Kidney capillary endothelial cell (primary cell): ENCODE measurements around the gene ZFP90.
"Not testable (repeated sequence)": the region's sequence is repeated elsewhere in the genome, so short reads cannot be mapped to it uniquely, and the experiment has no call there.

Experiments used
- DNase-seq: peaks from one replicate; pipeline ENCODE4 v3.0.0-alpha.2; 2018; ENCODE audit warnings: low spot score

The ZFP90 gene

DNA sequence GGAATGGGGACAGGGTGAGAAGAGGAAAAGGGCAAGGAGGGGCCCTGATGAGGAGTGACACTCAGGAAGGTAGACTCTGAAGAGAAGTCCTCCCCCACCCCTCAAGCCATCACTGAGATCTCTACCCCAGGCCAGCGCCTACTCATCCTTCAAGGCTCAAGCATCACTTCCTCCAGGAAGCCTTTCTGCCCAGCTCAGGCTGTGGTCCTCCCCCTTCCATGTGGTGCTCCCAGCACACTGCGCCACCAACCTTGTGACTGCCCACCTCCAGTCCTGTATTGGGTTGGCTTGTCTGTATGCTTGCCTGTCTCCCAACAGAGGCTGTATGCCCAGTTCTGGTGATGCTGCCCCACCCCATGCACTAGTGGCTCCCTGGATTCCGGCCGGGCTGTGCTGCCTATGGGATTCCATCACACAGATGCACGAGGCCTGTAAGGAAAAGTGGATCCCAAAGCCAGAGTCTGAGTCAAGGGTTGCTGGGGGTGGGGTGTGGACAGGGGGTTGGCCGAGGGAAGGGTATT is 19.8 kb upstream of the ZFP90 start:
- no peak for DNase-seq

DNA sequence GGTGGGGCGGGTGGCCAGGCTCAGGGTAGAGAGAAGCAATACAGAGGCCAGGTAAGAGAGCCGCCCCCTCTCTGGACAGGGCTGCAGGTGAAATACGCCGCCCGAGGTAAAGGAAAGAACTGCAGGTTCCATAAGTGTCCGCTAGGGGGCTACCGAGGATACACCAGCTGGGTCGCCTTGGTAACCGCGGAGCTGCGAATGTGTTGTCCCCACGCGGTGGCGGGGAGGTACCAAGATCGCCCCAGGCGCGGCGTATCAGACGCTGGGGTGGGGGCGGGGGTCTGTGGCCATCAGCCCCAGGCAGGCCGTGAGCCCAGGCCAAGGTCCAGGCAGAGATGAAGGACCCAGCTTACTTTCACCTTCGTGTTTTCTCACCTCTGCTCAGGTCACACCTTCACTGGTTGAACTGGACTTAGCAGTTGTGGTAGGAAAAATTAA is 18.4 kb upstream of the ZFP90 start:
- DNase-seq, result peak; percentile 69

DNA sequence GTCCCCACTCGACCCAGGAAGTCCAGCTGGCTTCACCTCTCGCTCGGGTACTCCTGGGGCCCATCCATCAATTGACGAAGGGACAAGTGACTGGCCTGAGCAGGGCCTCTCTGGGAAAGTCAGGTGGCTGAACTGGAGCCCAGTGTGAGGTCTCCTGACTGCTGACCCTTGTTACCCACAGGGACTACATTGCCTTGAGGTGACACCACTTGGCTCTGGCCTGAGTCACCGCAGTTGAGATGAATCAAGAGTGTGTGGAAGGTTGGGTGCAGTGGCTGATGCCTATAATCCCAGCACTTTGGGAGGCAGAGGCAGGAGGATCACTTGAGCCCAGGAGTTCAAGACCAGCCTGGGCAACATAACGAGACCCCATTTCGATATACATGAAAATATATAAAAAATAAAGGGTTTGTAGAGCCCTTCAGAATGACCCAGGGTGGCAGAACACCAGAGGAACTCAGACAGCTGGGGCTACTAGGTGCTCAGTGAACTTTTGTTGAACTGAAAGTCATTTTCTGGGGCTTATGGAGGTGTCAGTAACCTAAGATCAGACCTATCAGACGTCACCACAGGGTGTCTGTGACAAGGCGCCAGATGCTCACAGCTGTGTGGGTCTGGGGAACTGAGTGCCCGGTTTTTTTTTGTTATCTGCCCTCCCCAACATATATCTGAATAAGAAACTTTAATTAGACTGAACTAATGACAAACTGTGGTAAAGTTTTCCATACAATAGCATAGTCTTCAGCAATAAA is 14.8 kb upstream of the ZFP90 start:
- no peak for DNase-seq

- DNase-seq, result no peak
Observed at GRCh38 chr16:68526143-68526781, 12.8 kb upstream of the ZFP90 start.

DNA sequence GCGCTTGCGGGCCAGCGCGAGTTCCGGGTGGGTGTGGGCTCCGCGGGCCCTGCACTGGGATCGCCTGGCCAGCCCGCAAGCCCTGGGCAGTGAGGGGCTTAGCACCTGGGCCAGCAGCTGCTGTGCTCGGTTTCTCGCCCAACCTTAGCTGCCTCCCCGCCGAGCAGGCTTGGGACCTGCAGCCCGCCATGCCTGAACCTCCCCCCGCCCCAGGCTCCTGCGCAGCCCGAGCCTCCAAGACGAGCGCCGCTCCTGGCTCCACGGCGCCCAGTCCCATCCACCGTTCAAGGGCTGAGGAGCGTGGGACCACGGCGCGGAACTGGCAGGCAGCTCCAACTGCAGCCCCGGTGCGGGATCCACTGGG is 12.3 kb upstream of the ZFP90 start:
- no peak for DNase-seq

DNA sequence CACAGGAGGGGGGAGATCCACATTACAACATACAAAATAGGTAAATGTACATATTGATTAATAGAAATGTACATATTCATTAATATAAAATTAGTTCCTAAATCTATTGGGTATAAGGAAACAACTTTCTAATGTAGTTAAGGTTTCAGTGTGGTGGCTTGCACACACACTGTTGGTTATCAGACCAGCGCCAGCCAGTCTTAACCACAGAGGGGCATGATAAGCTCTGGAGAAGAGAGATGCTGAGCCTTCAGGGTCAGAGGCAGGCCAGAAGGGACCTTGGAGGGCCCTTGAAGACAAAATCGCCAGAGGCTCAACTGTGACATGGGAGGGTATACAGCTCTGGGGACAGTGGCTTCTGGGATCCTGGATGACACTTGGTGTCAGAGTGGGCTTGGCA is 10.9 kb upstream of the ZFP90 start:
- DNase-seq, result no peak

GRCh38 chr16:68528686-68529379 is 10.3 kb upstream of the ZFP90 start:
- peak; percentile 81 for DNase-seq

GRCh38 chr16:68529608-68529930 is 9.5 kb upstream of the ZFP90 start:
- no peak for DNase-seq

DNA sequence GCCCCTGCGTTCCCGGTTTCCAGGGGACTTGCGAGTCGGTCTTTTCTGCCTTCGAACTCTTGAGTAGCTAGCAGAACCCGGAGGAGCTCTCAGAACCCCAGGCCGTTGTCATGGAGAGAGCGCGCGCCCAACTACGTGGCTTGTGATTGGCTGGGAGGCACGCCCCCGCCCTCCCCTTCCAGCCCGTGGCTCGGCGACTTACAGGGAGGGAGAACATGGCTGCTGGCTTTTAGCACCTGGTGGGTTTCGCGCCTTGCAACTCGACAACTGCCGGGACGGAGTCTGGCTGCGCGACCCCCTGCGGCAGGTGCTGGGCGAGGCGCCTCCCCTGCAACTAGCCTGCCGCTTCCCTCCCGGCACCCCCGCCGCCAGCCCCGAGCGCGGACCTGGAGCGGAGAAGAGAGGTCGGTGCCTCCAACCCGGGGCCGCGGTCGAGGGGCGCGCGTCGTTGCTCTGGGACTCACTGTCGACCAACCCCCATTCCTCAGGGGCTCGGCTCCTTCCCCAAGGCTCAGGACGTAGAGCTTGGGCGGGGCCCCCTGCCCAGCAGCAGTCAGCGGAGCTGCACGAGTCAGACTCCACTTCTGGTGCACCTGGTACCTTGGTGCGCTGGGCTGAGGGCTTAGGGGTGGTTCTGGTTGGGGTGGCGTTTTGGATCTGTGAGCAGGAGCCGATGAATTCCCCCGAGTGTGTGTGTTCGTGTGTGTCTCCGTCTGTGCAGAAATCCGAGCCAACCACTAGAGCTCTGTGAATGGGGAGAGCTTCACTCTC is 9.0 kb upstream of the ZFP90 start:
- DNase-seq, result peak; percentile 48

- DNase-seq, result no peak
Observed at GRCh38 chr16:68533937-68534336, 5.2 kb upstream of the ZFP90 start.

DNA sequence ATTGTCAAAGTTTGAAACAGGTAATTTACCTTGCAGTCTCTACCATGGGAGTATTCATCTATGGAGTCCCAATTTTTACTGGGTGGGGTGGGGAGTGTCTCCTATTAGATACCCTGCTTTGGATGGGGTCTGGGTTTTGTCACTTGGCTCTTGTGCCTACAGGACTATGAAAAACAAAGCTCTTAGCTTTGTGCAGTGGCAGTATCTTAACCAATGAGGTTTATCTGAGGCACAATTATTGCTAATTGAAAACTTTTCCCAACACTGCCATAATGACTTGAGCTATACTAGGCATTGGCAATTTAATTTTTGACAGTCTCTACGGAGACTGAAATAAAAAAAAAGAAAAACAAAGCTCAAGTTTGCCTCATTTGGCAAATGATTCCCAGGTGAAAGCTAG is 3.8 kb upstream of the ZFP90 start:
- DNase-seq, result no peak

GRCh38 chr16:68539711-68540239 is 684 bp downstream of the ZFP90 start:
- no peak for DNase-seq

DNA sequence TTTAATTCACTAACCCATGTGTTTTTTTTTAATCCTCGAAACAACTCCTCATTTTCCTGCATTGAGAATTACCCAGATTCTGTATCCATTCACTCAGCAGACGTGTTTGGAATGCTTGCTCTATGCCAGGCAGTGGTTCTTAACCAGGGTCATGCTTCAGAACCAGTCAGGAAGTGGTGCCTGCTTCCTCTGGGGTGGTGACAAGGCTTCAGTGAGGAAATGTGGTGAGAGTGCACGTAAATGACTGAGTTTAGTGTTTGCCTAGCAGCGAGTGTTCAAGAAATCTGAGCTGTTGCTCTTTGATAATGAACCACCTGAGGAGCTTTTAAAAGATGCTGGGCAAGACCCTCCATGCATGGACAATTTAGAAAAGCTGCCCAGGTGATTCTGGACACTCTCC is 9.9 kb downstream of the ZFP90 start:
- no peak for DNase-seq

DNA sequence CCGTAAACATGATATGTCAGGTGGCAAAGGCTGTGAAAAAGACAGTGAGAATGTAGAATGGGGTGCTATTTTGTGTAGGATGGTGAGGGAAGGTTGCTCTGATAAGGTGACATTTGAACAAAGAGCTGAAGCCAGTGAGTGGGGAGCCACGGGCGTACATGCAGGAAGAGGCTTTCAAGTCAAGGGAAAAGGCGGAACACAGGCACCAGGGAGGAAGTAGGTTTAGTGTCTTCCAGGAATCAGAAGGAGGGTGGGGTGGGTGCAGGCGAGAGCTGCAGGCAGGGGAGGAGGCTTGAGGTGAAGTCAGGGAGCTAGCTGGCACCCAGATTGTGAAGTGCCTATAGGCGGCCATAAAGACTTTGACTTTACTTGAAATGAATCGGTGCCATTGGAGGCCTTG is 14.1 kb downstream of the ZFP90 start:
- no peak for DNase-seq

DNA sequence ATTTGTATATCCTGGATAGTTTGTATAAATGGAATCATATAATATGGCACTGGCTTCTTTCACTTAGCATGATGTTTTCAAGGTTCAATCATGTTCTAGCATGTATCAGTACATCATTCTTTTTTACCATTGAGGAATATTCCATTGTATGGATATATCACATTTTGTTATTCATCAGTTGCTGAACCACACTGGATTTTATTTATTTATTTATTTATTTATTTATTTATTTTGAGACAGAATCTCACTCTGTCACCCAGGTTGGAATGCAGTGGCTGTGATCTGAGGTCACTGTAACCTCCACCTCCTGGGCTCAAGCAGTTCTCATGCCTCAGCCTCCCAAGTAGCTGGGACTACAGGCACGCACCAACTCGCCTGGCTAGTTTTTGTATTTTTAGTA is 21.2 kb downstream of the ZFP90 start:
- not testable (repeated sequence) for DNase-seq

DNA sequence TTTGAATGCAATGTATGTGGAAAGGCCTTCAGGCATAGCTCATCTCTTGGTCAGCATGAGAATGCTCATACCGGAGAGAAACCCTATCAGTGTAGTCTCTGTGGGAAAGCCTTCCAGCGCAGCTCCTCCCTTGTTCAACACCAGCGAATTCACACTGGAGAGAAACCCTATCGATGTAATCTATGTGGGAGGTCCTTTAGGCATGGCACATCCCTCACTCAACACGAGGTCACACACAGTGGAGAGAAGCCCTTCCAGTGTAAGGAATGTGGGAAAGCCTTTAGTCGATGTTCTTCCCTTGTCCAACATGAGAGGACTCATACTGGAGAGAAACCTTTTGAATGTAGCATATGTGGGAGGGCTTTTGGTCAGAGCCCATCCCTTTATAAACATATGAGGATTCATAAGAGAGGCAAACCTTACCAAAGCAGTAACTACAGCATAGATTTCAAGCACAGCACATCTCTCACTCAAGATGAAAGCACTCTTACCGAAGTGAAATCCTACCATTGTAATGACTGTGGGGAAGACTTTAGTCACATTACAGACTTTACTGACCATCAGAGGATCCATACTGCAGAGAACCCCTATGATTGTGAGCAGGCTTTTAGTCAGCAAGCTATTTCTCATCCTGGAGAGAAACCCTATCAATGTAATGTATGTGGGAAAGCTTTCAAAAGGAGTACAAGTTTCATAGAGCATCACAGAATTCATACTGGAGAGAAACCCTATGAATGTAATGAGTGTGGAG is 24.7 kb downstream of the ZFP90 start:
- DNase-seq, result no peak

- DNase-seq, result no peak
Observed at GRCh38 chr16:68564382-68564985, 25.4 kb downstream of the ZFP90 start.

DNA sequence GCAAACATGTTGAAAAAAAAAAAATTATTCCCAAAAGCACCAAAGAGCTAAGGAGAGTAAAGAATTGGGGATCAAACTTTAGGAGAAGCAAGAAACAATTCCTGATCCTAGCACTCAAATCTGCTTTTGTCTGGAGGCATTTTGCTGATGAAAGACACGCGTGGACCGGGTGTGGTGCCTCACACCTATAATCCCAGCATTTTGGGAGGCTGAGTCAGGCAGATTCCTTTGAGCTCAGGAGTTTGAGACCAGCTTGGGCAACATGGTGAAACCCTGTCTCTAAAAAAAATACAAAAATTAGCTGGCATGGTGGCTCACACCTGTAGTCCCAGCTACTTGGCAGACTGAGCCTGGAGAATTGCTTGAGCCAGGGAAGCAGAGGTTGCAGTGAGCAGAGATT is 35.4 kb downstream of the ZFP90 start:
- DNase-seq, result no peak

GRCh38 chr16:68575082-68575481 is 36.0 kb downstream of the ZFP90 start:
- no peak for DNase-seq

- no peak for DNase-seq
Observed at GRCh38 chr16:68577352-68577853, 38.3 kb downstream of the ZFP90 start.
